HepG2 (cell line): ENCODE data around the gene CCDC70. TPM values are rescaled to one million over a fixed set of nuclear protein-coding genes. Genes with fewer than 3 reads are reported as not detected.

ENCODE experiments used
- ATAC-seq: fragments of 200-7000 bp; cut with Tn5 transposase; 3 replicates; pipeline ENCODE4 v1.9.1; 2020; ENCODE audit warnings: mild to moderate bottlenecking, moderate library complexity
- BruUV-seq: library from RNA; stranded (reverse); fragments of 400-500 nt; replicated peaks from 2 replicates; lab custom pipeline; 2021; lab: Mats Ljungman, UMichigan
- CTCF ChIA-PET: fragments of 300-600 bp; formaldehyde crosslinking; extraction: SDS; loops from one replicate; lab custom pipeline; 2021; ENCODE audit warnings: low total read pairs, inconsistent platforms, low intra/inter-chr PET ratio; lab: Yijun Ruan, JAX
- POLR2A ChIA-PET: fragments of 350-600 bp; sonication (Branson Sonifier 250); formaldehyde crosslinking; loops from one replicate; lab custom pipeline; 2020; ENCODE audit warnings: antibody characterized with exemption, inconsistent platforms; lab: Yijun Ruan, JAX
- DNase-seq: peaks from one replicate; pipeline ENCODE4 v3.0.0-alpha.2; 2015; ENCODE audit warnings: low spot score
- FAIRE-seq: peaks from 3 replicates; lab custom pipeline; 2011; peaks lifted over from hg19 to GRCh38; lab: Jason Lieb, UNC
- H2AFZ ChIP-seq: one replicate; pipeline ENCODE4 v1.6.1; 2011; ENCODE audit warnings: low read length, inconsistent platforms
- H3K27ac ChIP-seq: fragments of 300-600 bp; 3 replicates; pipeline ENCODE4 v1.8.0; 2011; ENCODE audit warnings: mixed run types, mild to moderate bottlenecking, mixed read lengths, low read length, inconsistent platforms; ENCODE audit not compliant: insufficient read depth; ENCODE audit errors: extremely low read length
- H3K27me3 ChIP-seq, 2 experiments: fragments of 200-600 bp in 1 of 2; 2 replicates in 1 of 2; 3 replicates in 1 of 2; pipeline versions ENCODE4 v1.6.0 to v1.8.0; 2011; ENCODE audit warnings: low read length in 2 of 2, mild to moderate bottlenecking in 2 of 2, moderate library complexity in 2 of 2, inconsistent platforms in 1 of 2; ENCODE audit not compliant: insufficient read depth in 2 of 2, control insufficient read depth in 1 of 2
- H3K36me3 ChIP-seq, 2 experiments: fragments of 200-600 bp in 1 of 2; replicated peaks in 1 of 2; 2 replicates in 1 of 2; 3 replicates in 1 of 2; pipeline versions ENCODE4 v1.5.1 to v1.8.0; 2011; ENCODE audit warnings: low read length in 2 of 2, inconsistent platforms in 1 of 2; ENCODE audit not compliant: insufficient read depth in 2 of 2, control insufficient read depth in 1 of 2
- H3K4me1 ChIP-seq: 2 replicates; pipeline ENCODE4 v1.5.1; 2012; ENCODE audit warnings: low read length, inconsistent platforms; ENCODE audit not compliant: insufficient read depth
- H3K4me2 ChIP-seq: 2 replicates; pipeline ENCODE4 v1.6.0; 2011; ENCODE audit warnings: low read depth, low read length, inconsistent platforms
- H3K4me3 ChIP-seq, 3 experiments: fragments of 200-600 bp in 1 of 3; sonication (generic), shearing (Covaris generic) in 1 of 3; replicated peaks in 1 of 3; 2 replicates each; pipeline ENCODE4 v1.5.1; 2011 to 2016; ENCODE audit warnings: low read length in 3 of 3, inconsistent platforms in 2 of 3, low read depth in 2 of 3, mild to moderate bottlenecking in 2 of 3, control low read depth in 1 of 3, mixed read lengths in 1 of 3; ENCODE audit not compliant: insufficient read depth in 1 of 3
- H3K79me2 ChIP-seq: one replicate; pipeline ENCODE4 v1.6.1; 2011; ENCODE audit warnings: low read length, inconsistent platforms; ENCODE audit not compliant: insufficient read depth
- H3K9ac ChIP-seq: 2 replicates; pipeline ENCODE4 v1.6.0; 2011; ENCODE audit warnings: mild to moderate bottlenecking, low read depth, low read length, inconsistent platforms; ENCODE audit not compliant: insufficient read depth
- H3K9me3 ChIP-seq: 2 replicates; pipeline ENCODE4 v1.5.1; 2012; ENCODE audit warnings: mild to moderate bottlenecking, low read length
- H4K20me1 ChIP-seq: 2 replicates; pipeline ENCODE4 v1.6.0; 2011; ENCODE audit warnings: inconsistent platforms, mild to moderate bottlenecking, low read length, moderate library complexity; ENCODE audit not compliant: insufficient read depth
- DMTF1 ChIP-seq: sonication (generic); formaldehyde crosslinking; IDR thresholded peaks from 2 replicates; pipeline ENCODE4 v1.4.0; 2020; ENCODE audit warnings: mild to moderate bottlenecking, missing genetic modification reagents
- EHMT2 ChIP-seq: fragments of 200-600 bp; sonication (generic); IDR thresholded peaks from 2 replicates; pipeline ENCODE4 v1.7.0; 2017; ENCODE audit warnings: antibody characterized with exemption, low read depth, low read length, borderline replicate concordance
- FOXO1 ChIP-seq: sonication (generic); formaldehyde crosslinking; IDR thresholded peaks from 2 replicates; pipeline ENCODE4 v1.4.0; 2020; ENCODE audit warnings: missing genetic modification reagents
- HMGXB4 ChIP-seq, 2 experiments: sonication (generic) in 1 of 2; formaldehyde crosslinking in 1 of 2; IDR thresholded peaks; 2 replicates each; pipeline versions ENCODE4 v1.4.0 to v1.6.1; 2018 to 2020; ENCODE audit warnings: missing genetic modification reagents in 2 of 2, borderline replicate concordance in 1 of 2, low read depth in 1 of 2, mild to moderate bottlenecking in 1 of 2, missing biosample characterization in 1 of 2
- HNF1B ChIP-seq: sonication (generic); formaldehyde crosslinking; IDR thresholded peaks from 2 replicates; pipeline ENCODE4 v1.5.1; 2020; ENCODE audit warnings: mild to moderate bottlenecking, moderate library complexity, missing genetic modification reagents
- PATZ1 ChIP-seq: sonication (generic); formaldehyde crosslinking; IDR thresholded peaks from 2 replicates; pipeline ENCODE4 v1.4.0; 2020; ENCODE audit warnings: missing genetic modification reagents
- PHF20 ChIP-seq: sonication (generic); formaldehyde crosslinking; IDR thresholded peaks from 2 replicates; pipeline ENCODE4 v1.5.0; 2020; ENCODE audit warnings: mild to moderate bottlenecking, missing genetic modification reagents
- REXO4 ChIP-seq: sonication (generic); formaldehyde crosslinking; IDR thresholded peaks from 2 replicates; pipeline ENCODE4 v1.8.0; 2022; ENCODE audit warnings: missing genetic modification reagents, mild to moderate bottlenecking, borderline replicate concordance
- TEAD3 ChIP-seq: optimal IDR thresholded peaks from 2 replicates; pipeline ENCODE3; 2016; ENCODE audit warnings: borderline replicate concordance
- WGBS: methylation state at CpG from one replicate; pipeline ENCODE4 v1.1.6; 2017; ENCODE audit warnings: low lambda C conversion rate; 5-methylcytosine and 5-hydroxymethylcytosine counted together
- in situ Hi-C: cut with HindIII; loops from 2 replicates; pipeline ENCODE4 v1.10.0; 2017; ENCODE audit warnings: low pct_unique_long_range_greater_than_20kb; ENCODE audit not compliant: extremely low pct_ligation_motif_present
- intact Hi-C: fragments of 100-400 bp; cut with micrococcal nuclease; formaldehyde crosslinking; loops from one replicate; pipeline ENCODE4 v1.10.0; 2022; ENCODE audit not compliant: unreplicated experiment
- polyA plus RNA-seq, 8 experiments: library from polyadenylated mRNA; depleted of rRNA in 3 of 8; stranded (reverse) in 7 of 8; unstranded in 1 of 8; fragments of >200 nt; fragmentation: Illumina TruSeq in 4 of 8; extraction: Trizol in 4 of 8; gene quantifications; 2 replicates each; pipeline versions ENCODE4 v1.2.1 to v1.2.3, GENCODE V29; 2011 to 2016; ENCODE audit warnings: low read depth in 4 of 8, missing spikeins in 1 of 8, mixed read lengths in 1 of 8; ENCODE audit not compliant: insufficient read depth in 1 of 8
- total RNA-seq, 5 experiments: library from RNA; depleted of rRNA; stranded (reverse); fragments of >200 nt; fragmentation: Illumina TruSeq; extraction: Trizol; gene quantifications; 2 replicates each; pipeline ENCODE4 v1.2.3, GENCODE V29; 2016; ENCODE audit warnings: low read depth in 1 of 5

CCDC70 gene
- total and polyA plus RNA-seq, 2 of the 13 experiments (the other 11 are each of a cell fraction or from before 2014, with no cell fraction given) = 0.13 TPM; not detected in 1

- Histone ChIP-seq H3K4me1 (peaks cover 27% of the 10 kb centered on the region), H4K20me1 (no peaks in the 10 kb centered on the region), H3K27ac (peak overlapping the region; percentile 55), H3K4me2 (peak overlapping the region; percentile 92), H3K36me3 (no peaks in the 10 kb centered on the region), H3K9me3 (no peaks in the 10 kb centered on the region), H3K79me2 (no peaks in the 10 kb centered on the region), H3K27me3 (no peaks in the 10 kb centered on the region), H2AFZ (peak overlapping the region; percentile 91), H3K9ac (peak overlapping the region; percentile 74), H3K4me3 (peak overlapping the region; percentile 58 to 73 (median 70); a peak in 5 of 6 replicates)
- POLR2A ChIA-PET = interaction anchor here (1.0 to 1.3 kb wide), 4 partner anchors 12 to 393 kb away, joined by 3 read pairs; partner anchors contain the start of gene INTS6
- in situ Hi-C loops (no loop called here), intact Hi-C loops (loop anchor here (1.0 kb wide), 1 partner anchor 283 kb away; no protein-coding TSS in a partner anchor)
- TSS peak; percentile 85 for BruUV-seq
- FAIRE-seq (no peak), DNase-seq (peak; percentile 27), ATAC-seq (peak; percentile 49)
- CTCF ChIA-PET = interaction anchor here (1.6 to 1.9 kb wide), 2 partner anchors 282 to 284 kb away, joined by 4 to 8 read pairs; partner anchors contain the start of gene NEK5
- no peak for TF ChIP-seq REXO4
- TF ChIP-seq HMGXB4 (CRISPR knock-in tag; IDR thresholded peaks at IDR 0.05; ENCODE audit: borderline replicate concordance in 1 of 2, low read depth in 1 of 2) = 0 out of 4 replicates have a peak, but pooled peaks of 1 of the 2 experiments have one; percentile 5
- TF ChIP-seq PHF20 (CRISPR knock-in tag) = 0 out of 2 replicates have a peak, but pooled peaks have one; percentile 35
- TF ChIP-seq FOXO1 (CRISPR knock-in tag) = no peak
- TF ChIP-seq TEAD3 = peak; percentile 11
- peak; percentile 65 for TF ChIP-seq PATZ1 (CRISPR knock-in tag)
- TF ChIP-seq DMTF1 (CRISPR knock-in tag) = 0 out of 2 replicates have a peak, but pooled peaks have one; percentile 49
- TF ChIP-seq EHMT2 = peak; percentile 81; the same call in 1 of the 2 replicates
- 0 out of 2 replicates have a peak, but pooled peaks have one; percentile 37 for TF ChIP-seq HNF1B (CRISPR knock-in tag)
- WGBS = 24% methylated on average over 4 of the region's 5 CpGs
These were observed 16.0 kb upstream of the CCDC70 start for GRCh38 chr13:51845574-51846318.
